HEK293 (cell line): ENCODE results near the gene EN2.

Experiments
- CTCF ChIP-seq: fragments of 450-650 bp; formaldehyde crosslinking; IDR thresholded peaks from 2 replicates; pipeline ENCODE4 v1.5.1; 2016; ENCODE audit warnings: missing biosample characterization, missing genetic modification characterization
- ZNF146 ChIP-seq: fragments of 450-650 bp; formaldehyde crosslinking; IDR thresholded peaks from 2 replicates; pipeline ENCODE4 v1.5.1; 2016; ENCODE audit warnings: missing biosample characterization, missing genetic modification characterization
- ZNF24 ChIP-seq: fragments of 450-650 bp; formaldehyde crosslinking; IDR thresholded peaks from 2 replicates; pipeline ENCODE4 v1.5.1; 2016; ENCODE audit warnings: missing biosample characterization, missing genetic modification characterization
- TF ChIP-seq, protein P1 (sequence below): fragments of 450-650 bp; formaldehyde crosslinking; IDR thresholded peaks from 2 replicates; pipeline ENCODE4 v1.5.1; 2016; ENCODE audit warnings: missing biosample characterization, missing genetic modification characterization, low read depth

- TF ChIP-seq ZNF146 (tag by site-specific recombination) (no peak), CTCF (tag by site-specific recombination) (no peak), ZNF24 (tag by site-specific recombination) (no peak)
- TF ChIP-seq, protein P1, sequence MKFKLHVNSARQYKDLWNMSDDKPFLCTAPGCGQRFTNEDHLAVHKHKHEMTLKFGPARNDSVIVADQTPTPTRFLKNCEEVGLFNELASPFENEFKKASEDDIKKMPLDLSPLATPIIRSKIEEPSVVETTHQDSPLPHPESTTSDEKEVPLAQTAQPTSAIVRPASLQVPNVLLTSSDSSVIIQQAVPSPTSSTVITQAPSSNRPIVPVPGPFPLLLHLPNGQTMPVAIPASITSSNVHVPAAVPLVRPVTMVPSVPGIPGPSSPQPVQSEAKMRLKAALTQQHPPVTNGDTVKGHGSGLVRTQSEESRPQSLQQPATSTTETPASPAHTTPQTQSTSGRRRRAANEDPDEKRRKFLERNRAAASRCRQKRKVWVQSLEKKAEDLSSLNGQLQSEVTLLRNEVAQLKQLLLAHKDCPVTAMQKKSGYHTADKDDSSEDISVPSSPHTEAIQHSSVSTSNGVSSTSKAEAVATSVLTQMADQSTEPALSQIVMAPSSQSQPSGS (tag by site-specific recombination) = no peak
Observed at GRCh38 chr7:155464948-155465739, 7.2 kb downstream of the EN2 start.
